Karpas-422 (cell line): ENCODE results near the gene SIX5. TPM values are rescaled to one million over a fixed set of nuclear protein-coding genes. Genes with fewer than 3 reads are reported as not detected.

Experiments
- DNase-seq: peaks from one replicate; pipeline ENCODE4 v3.0.0-alpha.2; 2015
- H2AFZ ChIP-seq: fragments of 200-600 bp; sonication (generic); 2 replicates; pipeline ENCODE4 v1.6.1; 2014; ENCODE audit warnings: antibody characterized with exemption, low read length, mixed read lengths
- H3K27ac ChIP-seq: fragments of 200-600 bp; sonication (generic); 2 replicates; pipeline ENCODE4 v1.5.1; 2014; ENCODE audit warnings: mild to moderate bottlenecking, low read length, moderate library complexity
- H3K27me3 ChIP-seq: fragments of 200-600 bp; sonication (generic); 2 replicates; pipeline ENCODE4 v1.6.1; 2014; ENCODE audit warnings: low read length, mixed read lengths
- H3K36me3 ChIP-seq: fragments of 200-600 bp; sonication (generic); 2 replicates; pipeline ENCODE4 v1.6.1; 2014; ENCODE audit warnings: low read length, mixed read lengths; ENCODE audit not compliant: insufficient read depth
- H3K4me1 ChIP-seq: fragments of 200-600 bp; sonication (generic); 2 replicates; pipeline ENCODE4 v1.6.1; 2014; ENCODE audit warnings: mild to moderate bottlenecking, low read length, mixed read lengths
- H3K4me2 ChIP-seq: fragments of 200-600 bp; sonication (generic); 2 replicates; pipeline ENCODE4 v1.6.1; 2014; ENCODE audit warnings: low read length, low read depth, mild to moderate bottlenecking; ENCODE audit not compliant: poor library complexity, severe bottlenecking
- H3K4me3 ChIP-seq: fragments of 200-600 bp; sonication (generic); 2 replicates; pipeline ENCODE4 v1.5.1; 2014; ENCODE audit warnings: mild to moderate bottlenecking, antibody characterized with exemption, low read length, mixed read lengths
- H3K79me2 ChIP-seq: fragments of 200-600 bp; sonication (generic); 2 replicates; pipeline ENCODE4 v1.6.1; 2014; ENCODE audit warnings: mild to moderate bottlenecking, low read length, mixed read lengths
- H3K9ac ChIP-seq: fragments of 200-600 bp; sonication (generic); 2 replicates; pipeline ENCODE4 v1.6.0; 2014; ENCODE audit warnings: low read length
- H3K9me2 ChIP-seq: fragments of 200-600 bp; sonication (generic), shearing (Covaris generic); replicated peaks from 2 replicates; pipeline ENCODE4 v1.6.0; 2014; ENCODE audit warnings: mild to moderate bottlenecking, low read length, moderate library complexity; ENCODE audit not compliant: insufficient read depth
- H3K9me3 ChIP-seq: fragments of 300-700, 200-600 bp; sonication (generic); 2 replicates; pipeline ENCODE4 v1.6.1; 2014; ENCODE audit warnings: low read length, mixed read lengths
- H4K20me1 ChIP-seq: fragments of 200-600 bp; sonication (generic); 2 replicates; pipeline ENCODE4 v1.6.1; 2014; ENCODE audit warnings: mild to moderate bottlenecking, antibody characterized with exemption, low read length, low read depth; ENCODE audit not compliant: insufficient read depth
- total RNA-seq: library from RNA; depleted of rRNA; stranded (reverse); fragments of >200 nt; shearing (Covaris generic); gene quantifications from 2 replicates; pipeline ENCODE4 v1.2.3, GENCODE V29; 2014; ENCODE audit warnings: low replicate concordance

Gene SIX5
- total RNA-seq, 1 experiment from 2014 or later: 2.6 TPM

GRCh38 chr19:45814166-45814780, 45.2 kb upstream of the SIX5 start:
- H3K9me2 ChIP-seq: no peaks in the 10 kb centered on the region
- no peaks in the 10 kb centered on the region for H3K27me3 ChIP-seq
- H3K4me1 ChIP-seq: no peaks in the 10 kb centered on the region; the same call in 1 of the 2 replicates
- no peak overlapping the region for H2AFZ ChIP-seq
- no peak overlapping the region for H3K27ac ChIP-seq
- no peaks in the 10 kb centered on the region for H3K79me2 ChIP-seq
- no peaks in the 10 kb centered on the region for H4K20me1 ChIP-seq
- no peak overlapping the region for H3K4me3 ChIP-seq
- no peak for DNase-seq
- no peaks in the 10 kb centered on the region for H3K9me3 ChIP-seq
- no peak overlapping the region for H3K4me2 ChIP-seq
- no peaks in the 10 kb centered on the region for H3K36me3 ChIP-seq
- H3K9ac ChIP-seq: no peak overlapping the region

GRCh38 chr19:45812297-45812696, 43.2 kb upstream of the SIX5 start:
- Histone ChIP-seq H3K27me3 (no peaks in the 10 kb centered on the region), H3K4me1 (no peaks in the 10 kb centered on the region; the same call in 1 of the 2 replicates), H3K9ac (no peak overlapping the region), H2AFZ (no peak overlapping the region), H3K79me2 (no peaks in the 10 kb centered on the region), H3K36me3 (no peaks in the 10 kb centered on the region), H3K9me2 (no peaks in the 10 kb centered on the region), H3K4me2 (no peak overlapping the region), H4K20me1 (no peaks in the 10 kb centered on the region), H3K9me3 (no peaks in the 10 kb centered on the region), H3K27ac (no peak overlapping the region), H3K4me3 (no peak overlapping the region)
- no peak for DNase-seq

- H3K4me1 ChIP-seq: no peaks in the 10 kb centered on the region
- H3K4me3 ChIP-seq: no peak overlapping the region
- no peaks in the 10 kb centered on the region for H3K79me2 ChIP-seq
- H3K9ac ChIP-seq: no peak overlapping the region
- no peak overlapping the region for H3K27ac ChIP-seq
- H3K36me3 ChIP-seq: no peaks in the 10 kb centered on the region
- no peaks in the 10 kb centered on the region for H3K27me3 ChIP-seq
- H3K9me2 ChIP-seq: no peaks in the 10 kb centered on the region
- H4K20me1 ChIP-seq: no peaks in the 10 kb centered on the region
- no peak overlapping the region for H3K4me2 ChIP-seq
- no peak for DNase-seq
- H2AFZ ChIP-seq: no peak overlapping the region
- H3K9me3 ChIP-seq: no peaks in the 10 kb centered on the region
Observed at GRCh38 chr19:45809643-45810159, 40.6 kb upstream of the SIX5 start.

- no peaks in the 10 kb centered on the region for H3K27me3 ChIP-seq
- H3K27ac ChIP-seq: no peak overlapping the region
- no peaks in the 10 kb centered on the region for H3K9me2 ChIP-seq
- H3K36me3 ChIP-seq: no peaks in the 10 kb centered on the region
- no peak overlapping the region for H3K4me3 ChIP-seq
- H3K4me2 ChIP-seq: no peak overlapping the region
- H3K4me1 ChIP-seq: no peaks in the 10 kb centered on the region
- no peak overlapping the region for H3K9ac ChIP-seq
- H2AFZ ChIP-seq: no peak overlapping the region
- DNase-seq: no peak
- H3K79me2 ChIP-seq: no peaks in the 10 kb centered on the region
- H3K9me3 ChIP-seq: no peaks in the 10 kb centered on the region
- no peaks in the 10 kb centered on the region for H4K20me1 ChIP-seq
Observed at GRCh38 chr19:45805719-45806118, 36.7 kb upstream of the SIX5 start.

GRCh38 chr19:45804959-45805230, 35.8 kb upstream of the SIX5 start:
- H3K4me1 ChIP-seq: no peaks in the 10 kb centered on the region; the same call in 1 of the 2 replicates

GRCh38 chr19:45804140-45804958, 35.3 kb upstream of the SIX5 start:
- H3K9ac ChIP-seq: no peak overlapping the region

More at GRCh38 chr19:45804959-45805230, 35.8 kb upstream of the SIX5 start:
- H3K9ac ChIP-seq: no peak overlapping the region
- H4K20me1 ChIP-seq: no peaks in the 10 kb centered on the region
- H3K9me3 ChIP-seq: no peaks in the 10 kb centered on the region
- no peak overlapping the region for H2AFZ ChIP-seq
- no peaks in the 10 kb centered on the region for H3K9me2 ChIP-seq
- no peak overlapping the region for H3K4me3 ChIP-seq
- H3K27me3 ChIP-seq: no peaks in the 10 kb centered on the region
- no peak overlapping the region for H3K4me2 ChIP-seq
- H3K27ac ChIP-seq: no peak overlapping the region
- H3K36me3 ChIP-seq: no peaks in the 10 kb centered on the region
- no peak for DNase-seq
- H3K79me2 ChIP-seq: no peaks in the 10 kb centered on the region

GRCh38 chr19:45801603-45802175, 32.6 kb upstream of the SIX5 start:
- H3K4me1 ChIP-seq: no peaks in the 10 kb centered on the region; the same call in 1 of the 2 replicates

More at GRCh38 chr19:45804140-45804958, 35.3 kb upstream of the SIX5 start:
- H3K79me2 ChIP-seq: no peaks in the 10 kb centered on the region
- no peak overlapping the region for H3K4me2 ChIP-seq
- H3K27me3 ChIP-seq: no peaks in the 10 kb centered on the region
- DNase-seq: no peak
- no peaks in the 10 kb centered on the region for H3K9me3 ChIP-seq
- no peaks in the 10 kb centered on the region for H4K20me1 ChIP-seq
- no peaks in the 10 kb centered on the region for H3K9me2 ChIP-seq
- H3K4me3 ChIP-seq: no peak overlapping the region
- no peaks in the 10 kb centered on the region; the same call in 1 of the 2 replicates for H3K4me1 ChIP-seq
- H2AFZ ChIP-seq: no peak overlapping the region
- H3K27ac ChIP-seq: no peak overlapping the region
- H3K36me3 ChIP-seq: no peaks in the 10 kb centered on the region

GRCh38 chr19:45800070-45800553, 31.1 kb upstream of the SIX5 start:
- no peaks in the 10 kb centered on the region for H3K9me3 ChIP-seq
- no peaks in the 10 kb centered on the region for H3K27me3 ChIP-seq
- H3K9ac ChIP-seq: no peak overlapping the region
- no peak overlapping the region for H3K4me3 ChIP-seq
- no peaks in the 10 kb centered on the region for H3K79me2 ChIP-seq
- no peak for DNase-seq
- no peaks in the 10 kb centered on the region for H3K36me3 ChIP-seq
- no peaks in the 10 kb centered on the region for H3K9me2 ChIP-seq
- H3K4me1 ChIP-seq: no peaks in the 10 kb centered on the region; the same call in 1 of the 2 replicates
- no peak overlapping the region for H3K27ac ChIP-seq
- H4K20me1 ChIP-seq: no peaks in the 10 kb centered on the region
- no peak overlapping the region for H3K4me2 ChIP-seq
- no peak overlapping the region for H2AFZ ChIP-seq

More at GRCh38 chr19:45801603-45802175, 32.6 kb upstream of the SIX5 start:
- no peak overlapping the region for H3K9ac ChIP-seq
- H3K27ac ChIP-seq: no peak overlapping the region
- no peaks in the 10 kb centered on the region for H3K9me2 ChIP-seq
- H3K4me2 ChIP-seq: no peak overlapping the region
- DNase-seq: no peak
- no peaks in the 10 kb centered on the region for H4K20me1 ChIP-seq
- H3K36me3 ChIP-seq: no peaks in the 10 kb centered on the region
- H2AFZ ChIP-seq: no peak overlapping the region
- no peaks in the 10 kb centered on the region for H3K9me3 ChIP-seq
- H3K79me2 ChIP-seq: no peaks in the 10 kb centered on the region
- no peak overlapping the region for H3K4me3 ChIP-seq
- no peaks in the 10 kb centered on the region for H3K27me3 ChIP-seq
